ENCODE data around the gene TMOD1.

The TMOD1 gene

DNA sequence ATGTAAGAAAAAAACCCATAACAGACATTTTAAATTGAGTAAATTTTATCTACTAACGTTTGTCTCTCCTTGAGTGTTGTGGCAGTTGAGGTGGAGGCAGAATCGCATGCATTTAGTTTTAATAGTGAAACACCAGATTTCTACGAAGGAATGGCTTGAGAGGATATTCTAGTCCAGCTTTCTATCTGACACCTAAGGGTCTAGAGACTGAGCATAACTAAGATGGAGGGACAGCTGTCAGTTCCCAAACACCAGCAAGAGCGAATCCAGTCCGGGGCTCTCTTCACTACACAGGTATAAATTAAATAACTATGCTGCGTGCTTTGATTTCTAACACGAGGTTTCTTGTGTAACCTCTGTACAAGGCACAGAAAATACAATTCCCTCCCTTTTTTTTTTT, 133.6 kb downstream of the TMOD1 start:
- Histone ChIP-seq H3K27me3 (ENCODE audit: low read depth, low read length) (no peaks in the 10 kb centered on the region), H2AFZ (ENCODE audit: low read depth, low read length) (no peak overlapping the region), H3K4me3 (ENCODE audit: low read length) (peak overlapping the region; percentile 88), H3K4me2 (ENCODE audit: low read length) (peak overlapping the region; percentile 61), H3K27ac (ENCODE audit: low read length) (no peak overlapping the region), H3K9ac (ENCODE audit: low read length) (peak overlapping the region; percentile 85), H3K4me1 (ENCODE audit: low read length) (peaks cover 32% of the 10 kb centered on the region), H3K79me2 (ENCODE audit: low read length) (peaks cover 87% of the 10 kb centered on the region), H3K36me3 (replicated peaks; ENCODE audit: low read depth, low read length) (no peaks in the 10 kb centered on the region), H3K9me3 (ENCODE audit: insufficient read depth, low read length) (no peaks in the 10 kb centered on the region), H4K20me1 (ENCODE audit: insufficient read depth, low read length) (peaks cover 33% of the 10 kb centered on the region)
- TF ChIP-seq EZH2phosphoT487 (IDR thresholded peaks at IDR 0.05; ENCODE audit: low read depth), result no peak
- TF ChIP-seq, protein P1, sequence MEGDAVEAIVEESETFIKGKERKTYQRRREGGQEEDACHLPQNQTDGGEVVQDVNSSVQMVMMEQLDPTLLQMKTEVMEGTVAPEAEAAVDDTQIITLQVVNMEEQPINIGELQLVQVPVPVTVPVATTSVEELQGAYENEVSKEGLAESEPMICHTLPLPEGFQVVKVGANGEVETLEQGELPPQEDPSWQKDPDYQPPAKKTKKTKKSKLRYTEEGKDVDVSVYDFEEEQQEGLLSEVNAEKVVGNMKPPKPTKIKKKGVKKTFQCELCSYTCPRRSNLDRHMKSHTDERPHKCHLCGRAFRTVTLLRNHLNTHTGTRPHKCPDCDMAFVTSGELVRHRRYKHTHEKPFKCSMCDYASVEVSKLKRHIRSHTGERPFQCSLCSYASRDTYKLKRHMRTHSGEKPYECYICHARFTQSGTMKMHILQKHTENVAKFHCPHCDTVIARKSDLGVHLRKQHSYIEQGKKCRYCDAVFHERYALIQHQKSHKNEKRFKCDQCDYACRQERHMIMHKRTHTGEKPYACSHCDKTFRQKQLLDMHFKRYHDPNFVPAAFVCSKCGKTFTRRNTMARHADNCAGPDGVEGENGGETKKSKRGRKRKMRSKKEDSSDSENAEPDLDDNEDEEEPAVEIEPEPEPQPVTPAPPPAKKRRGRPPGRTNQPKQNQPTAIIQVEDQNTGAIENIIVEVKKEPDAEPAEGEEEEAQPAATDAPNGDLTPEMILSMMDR (IDR thresholded peaks at IDR 0.05; ENCODE audit: low read depth, low read length), result no peak

DNA sequence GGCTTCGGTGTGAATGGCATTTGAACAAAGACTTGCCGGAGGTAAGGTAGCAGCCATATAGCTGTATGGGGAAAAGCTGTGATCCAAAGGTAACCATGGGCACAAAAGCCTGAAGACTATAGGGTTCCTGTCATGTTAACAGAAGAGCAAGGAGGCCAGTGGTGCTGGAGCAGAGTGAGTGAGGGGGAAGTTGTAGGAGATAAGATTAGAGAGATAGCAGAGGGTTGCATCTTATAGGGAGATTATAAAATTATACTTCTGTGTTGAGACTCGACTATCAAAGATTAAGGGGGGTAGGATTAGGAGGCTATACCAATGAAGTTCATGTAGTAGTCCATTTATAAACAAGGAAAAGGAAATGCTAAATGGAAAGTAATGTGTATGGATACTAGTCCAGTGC, 135.4 kb downstream of the TMOD1 start:
- TF ChIP-seq, protein P1 (IDR thresholded peaks at IDR 0.05; ENCODE audit: low read depth, low read length), result no peak
- no peak for TF ChIP-seq EZH2phosphoT487 (IDR thresholded peaks at IDR 0.05; ENCODE audit: low read depth)
- Histone ChIP-seq H3K36me3 (replicated peaks; ENCODE audit: low read depth, low read length) (peaks cover 5% of the 10 kb centered on the region), H2AFZ (ENCODE audit: low read depth, low read length) (no peak overlapping the region), H3K9me3 (ENCODE audit: insufficient read depth, low read length) (no peaks in the 10 kb centered on the region), H3K27ac (ENCODE audit: low read length) (no peak overlapping the region), H3K9ac (ENCODE audit: low read length) (no peak overlapping the region), H3K27me3 (ENCODE audit: low read depth, low read length) (no peaks in the 10 kb centered on the region), H3K4me3 (ENCODE audit: low read length) (no peak overlapping the region), H3K4me2 (ENCODE audit: low read length) (peak overlapping the region; percentile 28), H3K79me2 (ENCODE audit: low read length) (peaks cover 89% of the 10 kb centered on the region), H4K20me1 (ENCODE audit: insufficient read depth, low read length) (peaks cover 36% of the 10 kb centered on the region), H3K4me1 (ENCODE audit: low read length) (peaks cover 26% of the 10 kb centered on the region)

DNA sequence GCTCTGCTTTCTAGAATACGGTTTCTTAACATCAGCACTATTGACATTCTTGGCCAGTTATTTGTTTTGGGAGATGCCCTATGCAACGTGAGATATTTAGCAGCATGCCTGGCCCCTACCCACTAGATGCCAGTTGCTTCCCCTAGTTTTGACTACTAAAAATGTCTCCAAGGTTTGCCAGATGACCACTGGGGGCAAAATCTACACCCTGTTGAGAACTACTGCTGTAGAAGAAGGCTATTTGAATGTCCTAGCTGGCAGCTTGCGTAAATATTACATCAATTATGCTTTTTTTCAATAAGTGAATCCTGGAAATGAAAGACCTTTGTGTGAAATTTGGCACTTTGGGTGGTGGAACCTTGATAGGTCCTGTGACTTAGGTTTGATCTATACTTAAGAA, 137.2 kb downstream of the TMOD1 start:
- H4K20me1 ChIP-seq (ENCODE audit: insufficient read depth, low read length), result peaks cover 37% of the 10 kb centered on the region

DNA sequence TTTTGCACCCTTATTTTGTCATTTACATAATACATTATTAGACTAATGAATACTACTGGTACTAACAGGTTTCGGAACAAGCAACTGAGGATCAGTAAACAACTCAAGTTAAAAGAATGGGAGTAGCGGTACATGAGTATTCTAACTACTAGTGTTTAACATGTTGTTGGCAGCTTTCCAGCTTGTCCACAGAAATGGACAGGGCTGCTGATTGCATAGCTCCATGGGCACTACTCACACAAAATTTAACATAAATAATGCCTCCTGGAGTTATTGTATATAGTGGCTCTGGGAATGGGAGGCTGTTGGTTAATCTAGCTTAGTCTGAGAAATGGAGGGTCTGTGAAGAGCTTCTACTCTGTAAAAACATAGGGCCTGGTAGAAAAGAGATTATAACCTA, 138.9 kb downstream of the TMOD1 start:
- peaks cover 38% of the 10 kb centered on the region for H3K36me3 ChIP-seq (replicated peaks; ENCODE audit: low read depth, low read length)
- peaks cover 76% of the 10 kb centered on the region for H3K79me2 ChIP-seq (ENCODE audit: low read length)
- H3K9me3 ChIP-seq (ENCODE audit: insufficient read depth, low read length), result no peaks in the 10 kb centered on the region
- no peak overlapping the region for H3K9ac ChIP-seq (ENCODE audit: low read length)
- no peak overlapping the region for H3K27ac ChIP-seq (ENCODE audit: low read length)
- no peak overlapping the region for H3K4me3 ChIP-seq (ENCODE audit: low read length)
- no peak overlapping the region for H3K4me2 ChIP-seq (ENCODE audit: low read length)
- peaks cover 17% of the 10 kb centered on the region for H3K4me1 ChIP-seq (ENCODE audit: low read length)
- peaks cover 39% of the 10 kb centered on the region for H4K20me1 ChIP-seq (ENCODE audit: insufficient read depth, low read length)
- no peaks in the 10 kb centered on the region for H3K27me3 ChIP-seq (ENCODE audit: low read depth, low read length)
- H2AFZ ChIP-seq (ENCODE audit: low read depth, low read length), result no peak overlapping the region
- no peak for TF ChIP-seq EZH2phosphoT487 (IDR thresholded peaks at IDR 0.05; ENCODE audit: low read depth)
- TF ChIP-seq, protein P1 (IDR thresholded peaks at IDR 0.05; ENCODE audit: low read depth, low read length), result no peak

More for the DNA sequence above, 137.2 kb downstream of the TMOD1 start:
- Histone ChIP-seq H3K9ac (ENCODE audit: low read length) (no peak overlapping the region), H3K4me2 (ENCODE audit: low read length) (no peak overlapping the region), H3K27ac (ENCODE audit: low read length) (no peak overlapping the region), H3K27me3 (ENCODE audit: low read depth, low read length) (no peaks in the 10 kb centered on the region), H3K9me3 (ENCODE audit: insufficient read depth, low read length) (no peaks in the 10 kb centered on the region), H2AFZ (ENCODE audit: low read depth, low read length) (no peak overlapping the region), H3K36me3 (replicated peaks; ENCODE audit: low read depth, low read length) (peaks cover 22% of the 10 kb centered on the region), H3K4me3 (ENCODE audit: low read length) (no peak overlapping the region), H3K79me2 (ENCODE audit: low read length) (peaks cover 87% of the 10 kb centered on the region), H3K4me1 (ENCODE audit: low read length) (peaks cover 25% of the 10 kb centered on the region)
- TF ChIP-seq, protein P1 (IDR thresholded peaks at IDR 0.05; ENCODE audit: low read depth, low read length), result peak; percentile 16
- no peak for TF ChIP-seq EZH2phosphoT487 (IDR thresholded peaks at IDR 0.05; ENCODE audit: low read depth)

All from OCI-LY3 (cell line).